Ovary (tissue), 3 donors: ENCODE results near the gene CHSY3.

Source experiments
- EP300 ChIP-seq: sonication (generic); formaldehyde crosslinking; IDR thresholded peaks from one replicate; pipeline ENCODE4 v1.6.1; 2017; ENCODE audit warnings: antibody characterized with exemption
- POLR2A ChIP-seq: fragments of 450-650 bp; IDR thresholded peaks from one replicate; pipeline ENCODE4 v1.6.1; 2017; ENCODE audit warnings: antibody characterized with exemption, mild to moderate bottlenecking, moderate library complexity
- TF ChIP-seq, protein P1 (sequence below), 3 donors: fragments of 450-650 bp in 2 of 3; fragments of 200-600 bp in 1 of 3; IDR thresholded peaks; one replicate each; pipeline versions ENCODE4 v1.5.1 to v1.8.0; 2016 to 2022; ENCODE audit warnings: antibody characterized with exemption in 3 of 3, mild to moderate bottlenecking in 1 of 3
- donor health status: DM: no; HTN: no; CAD: no.

DNA sequence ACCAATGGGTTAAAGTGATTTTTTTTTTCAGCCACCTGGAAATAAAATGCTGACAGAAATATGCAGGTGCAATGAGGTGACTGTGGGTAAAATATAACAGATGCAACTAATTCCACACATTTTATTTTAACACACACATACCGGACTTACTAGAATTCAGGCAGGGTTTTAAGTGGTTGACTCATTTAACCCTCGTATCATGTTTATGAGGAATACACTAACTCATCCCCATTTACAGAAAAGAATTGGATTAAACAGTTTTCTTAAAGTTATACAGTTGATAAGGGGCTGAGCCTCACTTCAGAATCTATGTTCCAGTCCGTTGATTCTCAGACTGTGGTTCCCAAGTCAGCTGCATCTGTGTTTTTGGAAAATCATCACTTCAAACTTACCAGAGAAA is 207.5 kb downstream of the CHSY3 start:
- TF ChIP-seq, protein P1, sequence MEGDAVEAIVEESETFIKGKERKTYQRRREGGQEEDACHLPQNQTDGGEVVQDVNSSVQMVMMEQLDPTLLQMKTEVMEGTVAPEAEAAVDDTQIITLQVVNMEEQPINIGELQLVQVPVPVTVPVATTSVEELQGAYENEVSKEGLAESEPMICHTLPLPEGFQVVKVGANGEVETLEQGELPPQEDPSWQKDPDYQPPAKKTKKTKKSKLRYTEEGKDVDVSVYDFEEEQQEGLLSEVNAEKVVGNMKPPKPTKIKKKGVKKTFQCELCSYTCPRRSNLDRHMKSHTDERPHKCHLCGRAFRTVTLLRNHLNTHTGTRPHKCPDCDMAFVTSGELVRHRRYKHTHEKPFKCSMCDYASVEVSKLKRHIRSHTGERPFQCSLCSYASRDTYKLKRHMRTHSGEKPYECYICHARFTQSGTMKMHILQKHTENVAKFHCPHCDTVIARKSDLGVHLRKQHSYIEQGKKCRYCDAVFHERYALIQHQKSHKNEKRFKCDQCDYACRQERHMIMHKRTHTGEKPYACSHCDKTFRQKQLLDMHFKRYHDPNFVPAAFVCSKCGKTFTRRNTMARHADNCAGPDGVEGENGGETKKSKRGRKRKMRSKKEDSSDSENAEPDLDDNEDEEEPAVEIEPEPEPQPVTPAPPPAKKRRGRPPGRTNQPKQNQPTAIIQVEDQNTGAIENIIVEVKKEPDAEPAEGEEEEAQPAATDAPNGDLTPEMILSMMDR (IDR thresholded peaks at IDR 0.05): no peak
- TF ChIP-seq POLR2A (no peak), EP300 (no peak)
